GM19023 (cell line): ENCODE measurements around the gene C6orf58.

Source experiments
- ATAC-seq: cut with Tn5 transposase; IDR thresholded peaks from one replicate; pipeline ENCODE4 v1.9.1; 2021; ENCODE audit warnings: mild to moderate bottlenecking, moderate library complexity; ENCODE audit not compliant: unreplicated experiment

Gene C6orf58

GRCh38 chr6:127576874-127577273, at the start of gene C6orf58:
Gene C6orf58 (plus strand): TSS chr6:127577174. CDS start chr6:127577186, 12 bp downstream.
- ATAC-seq, result no peak

GRCh38 chr6:127533011-127533410, 44.0 kb upstream of the C6orf58 start:
- ATAC-seq, result no peak

GRCh38 chr6:127533736-127534135, 43.2 kb upstream of the C6orf58 start:
- ATAC-seq, result no peak

GRCh38 chr6:127538750-127539264, 38.2 kb upstream of the C6orf58 start:
- no peak for ATAC-seq

- no peak for ATAC-seq
These were observed 37.7 kb upstream of the C6orf58 start for GRCh38 chr6:127539272-127539671.

- ATAC-seq, result peak; percentile 52
These were observed 29.8 kb upstream of the C6orf58 start for GRCh38 chr6:127547215-127547614.

GRCh38 chr6:127547904-127548649, 28.9 kb upstream of the C6orf58 start:
- no peak for ATAC-seq

GRCh38 chr6:127550403-127550802, 26.6 kb upstream of the C6orf58 start:
- ATAC-seq, result no peak

GRCh38 chr6:127554435-127555006, 22.5 kb upstream of the C6orf58 start:
- no peak for ATAC-seq

GRCh38 chr6:127561660-127562059, 15.3 kb upstream of the C6orf58 start:
- ATAC-seq, result no peak

GRCh38 chr6:127564761-127565160, 12.2 kb upstream of the C6orf58 start:
- no peak for ATAC-seq

GRCh38 chr6:127566119-127566518, 10.9 kb upstream of the C6orf58 start:
- no peak for ATAC-seq

GRCh38 chr6:127566651-127567050, 10.3 kb upstream of the C6orf58 start:
- ATAC-seq, result no peak

- ATAC-seq, result no peak
These were observed 9.5 kb upstream of the C6orf58 start for GRCh38 chr6:127567476-127567875.

- peak; percentile 88 for ATAC-seq
These were observed 6.1 kb upstream of the C6orf58 start for GRCh38 chr6:127570739-127571389.

GRCh38 chr6:127578900-127579299, 1.9 kb downstream of the C6orf58 start:
- no peak for ATAC-seq

GRCh38 chr6:127581576-127581975, 4.6 kb downstream of the C6orf58 start:
- ATAC-seq, result no peak

GRCh38 chr6:127582777-127583462, 5.9 kb downstream of the C6orf58 start:
- ATAC-seq, result peak; percentile 58

GRCh38 chr6:127585123-127585522, 8.1 kb downstream of the C6orf58 start:
- ATAC-seq, result no peak

- ATAC-seq, result no peak
These were observed 9.4 kb downstream of the C6orf58 start for GRCh38 chr6:127586372-127586771.

- no peak for ATAC-seq
These were observed 10.9 kb downstream of the C6orf58 start for GRCh38 chr6:127587875-127588274.
